Mesenchymal stem cell (in vitro differentiated cells and primary cell): ENCODE results near the gene OTX2.

Experiments used
- DNase-seq: peaks from one replicate; pipeline ENCODE4 v3.0.0-alpha.2; 2013
- H2AFZ ChIP-seq: one replicate; pipeline ENCODE4 v1.6.1; 2013; ENCODE audit warnings: low read depth, mild to moderate bottlenecking, control low read depth, inconsistent platforms, low read length, moderate library complexity
- H2AK5ac ChIP-seq: 2 replicates; pipeline ENCODE4 v1.6.1; 2013; ENCODE audit warnings: low read length, moderate library complexity, mild to moderate bottlenecking, inconsistent platforms; ENCODE audit not compliant: severe bottlenecking
- H2BK120ac ChIP-seq: one replicate; pipeline ENCODE4 v1.6.1; 2013; ENCODE audit warnings: low read depth, mild to moderate bottlenecking, inconsistent platforms, low read length, moderate library complexity
- H2BK12ac ChIP-seq, 2 experiments: one replicate each; pipeline ENCODE4 v1.6.1; 2013; ENCODE audit warnings: inconsistent platforms in 2 of 2, low read length in 2 of 2, mild to moderate bottlenecking in 2 of 2, moderate library complexity in 2 of 2, control low read depth in 1 of 2
- H2BK15ac ChIP-seq: one replicate; pipeline ENCODE4 v1.6.1; 2013; ENCODE audit warnings: mild to moderate bottlenecking, low read depth, inconsistent platforms; ENCODE audit not compliant: poor library complexity, severe bottlenecking
- H2BK5ac ChIP-seq: 2 replicates; pipeline ENCODE4 v1.6.1; 2013; ENCODE audit warnings: low read depth, mild to moderate bottlenecking, low read length, control low read depth, inconsistent platforms; ENCODE audit not compliant: poor library complexity, severe bottlenecking
- H3K14ac ChIP-seq, 2 experiments: one replicate each; pipeline ENCODE4 v1.6.1; 2013; ENCODE audit warnings: inconsistent platforms in 2 of 2, low read length in 2 of 2, control low read depth in 1 of 2, mild to moderate bottlenecking in 1 of 2, moderate library complexity in 1 of 2
- H3K18ac ChIP-seq, 2 experiments: one replicate each; pipeline ENCODE4 v1.6.1; 2013; ENCODE audit warnings: inconsistent platforms in 2 of 2, low read length in 2 of 2, control low read depth in 1 of 2, low read depth in 1 of 2, mild to moderate bottlenecking in 1 of 2
- H3K23ac ChIP-seq, 2 experiments: one replicate each; pipeline ENCODE4 v1.6.1; 2013; ENCODE audit warnings: inconsistent platforms in 2 of 2, low read length in 2 of 2, mild to moderate bottlenecking in 2 of 2, moderate library complexity in 2 of 2, control low read depth in 1 of 2
- H3K27ac ChIP-seq: 2 replicates; pipeline ENCODE4 v1.5.1; 2013; ENCODE audit warnings: mild to moderate bottlenecking, moderate library complexity, low read length, control low read depth, inconsistent platforms; ENCODE audit not compliant: poor library complexity, severe bottlenecking
- H3K27me3 ChIP-seq, 2 experiments: 2 replicates each; pipeline versions ENCODE4 v1.6.1 to v1.7.0; 2013; ENCODE audit warnings: low read length in 2 of 2, mild to moderate bottlenecking in 2 of 2, moderate library complexity in 2 of 2, control low read depth in 1 of 2, inconsistent platforms in 1 of 2; ENCODE audit not compliant: control insufficient read depth in 1 of 2, insufficient read depth in 1 of 2
- H3K36me3 ChIP-seq, 2 experiments: 2 replicates each; pipeline versions ENCODE4 v1.6.1 to v1.7.0; 2013; ENCODE audit warnings: low read length in 2 of 2, control low read depth in 1 of 2, inconsistent platforms in 1 of 2, low read depth in 1 of 2, mild to moderate bottlenecking in 1 of 2; ENCODE audit not compliant: insufficient read depth in 2 of 2, control insufficient read depth in 1 of 2
- H3K4ac ChIP-seq, 2 experiments: one replicate each; pipeline ENCODE4 v1.6.1; 2013; ENCODE audit warnings: inconsistent platforms in 2 of 2, low read length in 2 of 2, mild to moderate bottlenecking in 2 of 2, moderate library complexity in 2 of 2, control low read depth in 1 of 2, low read depth in 1 of 2
- H3K4me1 ChIP-seq: 2 replicates; pipeline ENCODE4 v1.6.1; 2013; ENCODE audit warnings: low read depth, low read length, control low read depth; ENCODE audit not compliant: control insufficient read depth, insufficient read depth
- H3K4me2 ChIP-seq: 2 replicates; pipeline ENCODE4 v1.6.1; 2013; ENCODE audit warnings: low read length, mild to moderate bottlenecking, inconsistent platforms; ENCODE audit not compliant: poor library complexity, severe bottlenecking
- H3K4me3 ChIP-seq, 2 experiments: 2 replicates each; pipeline versions ENCODE4 v1.5.1 to v1.7.0; 2013; ENCODE audit warnings: low read length in 2 of 2, mild to moderate bottlenecking in 2 of 2, control low read depth in 1 of 2, low read depth in 1 of 2; ENCODE audit not compliant: insufficient read depth in 1 of 2
- H3K79me1 ChIP-seq: replicated peaks from 2 replicates; pipeline ENCODE4 v1.6.1; 2013; ENCODE audit warnings: mild to moderate bottlenecking, control low read depth, low read length, inconsistent platforms; ENCODE audit not compliant: poor library complexity, severe bottlenecking
- H3K9ac ChIP-seq: 2 replicates; pipeline ENCODE4 v1.7.0; 2013; ENCODE audit warnings: mild to moderate bottlenecking, low read length, moderate library complexity
- H3K9me3 ChIP-seq: 2 replicates; pipeline ENCODE4 v1.7.0; 2013; ENCODE audit warnings: mild to moderate bottlenecking, low read length; ENCODE audit not compliant: control insufficient read depth
- H4K8ac ChIP-seq: one replicate; pipeline ENCODE4 v1.6.1; 2013; ENCODE audit warnings: inconsistent platforms, mild to moderate bottlenecking, low read length, moderate library complexity
- H4K91ac ChIP-seq: one replicate; pipeline ENCODE4 v1.6.1; 2013; ENCODE audit warnings: mild to moderate bottlenecking, low read length, inconsistent platforms
- WGBS: methylation state at CpG from one replicate; pipeline ENCODE4 v1.1.7; 2013; ENCODE audit warnings: mixed read lengths; 5-methylcytosine and 5-hydroxymethylcytosine counted together

Gene OTX2

GRCh38 chr14:56789955-56790354, 20.3 kb downstream of the OTX2 start:
- Histone ChIP-seq H2AFZ (no peak overlapping the region), H3K18ac (no peak overlapping the region), H2BK15ac (no peak overlapping the region), H2BK5ac (no peak overlapping the region), H3K9ac (no peak overlapping the region), H3K4me2 (no peak overlapping the region), H3K14ac (no peak overlapping the region), H4K91ac (no peak overlapping the region), H3K4me1 (peaks cover 4% of the 10 kb centered on the region), H2BK120ac (no peak overlapping the region), H4K8ac (no peak overlapping the region), H2BK12ac (no peak overlapping the region), H3K36me3 (no peaks in the 10 kb centered on the region), H3K4me3 (no peak overlapping the region), H3K27ac (no peak overlapping the region), H3K27me3 (peaks cover 33 to 40% of the 10 kb centered on the region in 2 experiments), H3K79me1 (no peaks in the 10 kb centered on the region), H3K4ac (no peak overlapping the region), H3K23ac (no peak overlapping the region), H2AK5ac (no peak overlapping the region), H3K9me3 (no peaks in the 10 kb centered on the region)
- DNase-seq = no peak
- 87% methylated on average over 1 of the region's 1 CpG for WGBS

- Histone ChIP-seq H3K4ac (no peak overlapping the region), H3K9me3 (no peaks in the 10 kb centered on the region), H2BK12ac (no peak overlapping the region), H4K91ac (no peak overlapping the region), H2BK120ac (no peak overlapping the region), H3K23ac (no peak overlapping the region), H3K9ac (no peak overlapping the region), H3K79me1 (no peaks in the 10 kb centered on the region), H3K4me1 (no peaks in the 10 kb centered on the region), H3K14ac (no peak overlapping the region), H2BK5ac (no peak overlapping the region), H3K4me2 (no peak overlapping the region), H3K18ac (no peak overlapping the region), H2AFZ (no peak overlapping the region), H2BK15ac (no peak overlapping the region), H4K8ac (no peak overlapping the region), H3K27ac (no peak overlapping the region), H3K36me3 (no peaks in the 10 kb centered on the region), H3K4me3 (no peak overlapping the region), H3K27me3 (peaks cover 10 to 19% of the 10 kb centered on the region in 2 experiments), H2AK5ac (no peak overlapping the region)
- no peak for DNase-seq
Measured at GRCh38 chr14:56787530-56787929, 22.7 kb downstream of the OTX2 start.

GRCh38 chr14:56782711-56783110, 27.6 kb downstream of the OTX2 start:
- Histone ChIP-seq H3K27ac (no peak overlapping the region), H3K18ac (no peak overlapping the region), H3K4me2 (no peak overlapping the region), H2AFZ (no peak overlapping the region), H2BK15ac (no peak overlapping the region), H3K9me3 (no peaks in the 10 kb centered on the region), H3K9ac (no peak overlapping the region), H2BK5ac (no peak overlapping the region), H2AK5ac (no peak overlapping the region), H3K4ac (no peak overlapping the region), H2BK12ac (no peak overlapping the region), H3K4me1 (no peaks in the 10 kb centered on the region), H3K4me3 (no peak overlapping the region), H2BK120ac (no peak overlapping the region), H3K23ac (no peak overlapping the region), H3K36me3 (no peaks in the 10 kb centered on the region), H3K79me1 (no peaks in the 10 kb centered on the region), H4K91ac (no peak overlapping the region), H4K8ac (no peak overlapping the region), H3K27me3 (peaks cover 1 to 10% of the 10 kb centered on the region in 2 experiments), H3K14ac (no peak overlapping the region)
- WGBS = 90% methylated on average over 1 of the region's 1 CpG
- DNase-seq = no peak

- H2BK5ac ChIP-seq = no peak overlapping the region
- H2BK12ac ChIP-seq = no peak overlapping the region
- H3K27me3 ChIP-seq = no peaks in the 10 kb centered on the region
- no peak overlapping the region for H3K9ac ChIP-seq
- DNase-seq = no peak
- H2BK120ac ChIP-seq = no peak overlapping the region
- no peak overlapping the region for H2AFZ ChIP-seq
- no peak overlapping the region for H2BK15ac ChIP-seq
- H3K4me1 ChIP-seq = no peaks in the 10 kb centered on the region
- H3K14ac ChIP-seq = no peak overlapping the region
- H3K9me3 ChIP-seq = no peaks in the 10 kb centered on the region
- H3K36me3 ChIP-seq = no peaks in the 10 kb centered on the region
- no peak overlapping the region for H3K4me2 ChIP-seq
- no peak overlapping the region for H4K91ac ChIP-seq
- H3K4ac ChIP-seq = no peak overlapping the region
- no peak overlapping the region for H2AK5ac ChIP-seq
- no peak overlapping the region for H4K8ac ChIP-seq
- H3K23ac ChIP-seq = no peak overlapping the region
- H3K4me3 ChIP-seq = no peak overlapping the region
- WGBS = 64% methylated on average over 5 of the region's 6 CpGs
- H3K27ac ChIP-seq = no peak overlapping the region
- no peaks in the 10 kb centered on the region for H3K79me1 ChIP-seq
- H3K18ac ChIP-seq = no peak overlapping the region
Measured at GRCh38 chr14:56774503-56774902, 35.8 kb downstream of the OTX2 start.
